ENCODE data around the gene ARPC1B.

GRCh38 chr7:99357701-99358490, 16.6 kb upstream of the ARPC1B start:
- TF ChIP-seq EZH2 (IDR thresholded peaks at IDR 0.05; ENCODE audit: borderline replicate concordance, insufficient read depth, low read depth, low read length, poor library complexity, severe bottlenecking) (no peak), CTCF (IDR thresholded peaks at IDR 0.05) (no peak)

All from B cell (primary cell).